HL-60 (cell line): Measurements from ENCODE around the gene PWWP2B.

Source experiments
- POLR2AphosphoS5 ChIP-seq: IDR thresholded peaks from 2 replicates; pipeline ENCODE4 v1.6.1; 2012; ENCODE audit warnings: low read depth
- TF ChIP-seq, protein P1 (sequence below): IDR thresholded peaks from one replicate; pipeline ENCODE4 v1.5.1; 2011; ENCODE audit warnings: low read length, control low read depth, inconsistent platforms; ENCODE audit not compliant: insufficient read depth
- TF ChIP-seq, protein P2 (sequence below): IDR thresholded peaks from 2 replicates; pipeline ENCODE4 v1.6.1; 2012; ENCODE audit warnings: low read depth; ENCODE audit not compliant: insufficient replicate concordance

DNA sequence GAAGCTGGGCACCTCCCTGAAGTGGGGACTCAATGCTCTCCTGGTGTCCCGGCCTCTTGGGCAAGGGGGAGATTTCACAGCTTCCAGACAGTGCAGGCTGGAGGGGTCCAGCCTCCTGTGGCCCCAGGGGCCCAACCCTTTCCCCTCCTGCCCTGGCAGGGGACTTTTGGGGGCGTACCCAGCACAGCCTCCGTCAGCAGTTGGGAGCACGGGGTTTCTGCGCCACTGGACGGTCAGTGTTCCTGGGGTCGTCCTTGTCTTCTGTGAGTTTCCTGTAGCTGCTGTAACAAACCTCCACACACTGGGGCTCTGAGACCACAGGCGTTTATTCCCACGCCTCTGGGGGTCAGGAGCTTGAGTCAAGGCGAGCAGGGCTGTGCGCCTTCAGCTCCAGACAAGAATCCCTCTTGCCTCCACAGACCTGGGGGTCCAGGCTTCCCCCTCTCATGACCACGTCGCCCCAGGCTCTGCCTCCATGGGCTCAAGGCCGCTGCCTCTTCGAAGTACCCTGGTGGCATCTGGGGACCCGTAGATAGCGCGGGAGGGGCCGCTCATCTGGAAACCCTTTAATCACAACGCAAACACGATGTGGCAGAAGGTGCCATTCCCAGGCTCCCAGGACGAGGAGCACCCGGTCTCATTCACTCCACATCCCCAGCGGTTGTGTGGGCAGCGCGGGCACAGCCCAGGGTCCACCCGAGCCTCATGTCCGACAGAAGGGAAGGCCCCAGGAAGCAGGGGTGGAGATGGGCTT lies 14.0 kb downstream of the PWWP2B start:
- TF ChIP-seq, protein P1, sequence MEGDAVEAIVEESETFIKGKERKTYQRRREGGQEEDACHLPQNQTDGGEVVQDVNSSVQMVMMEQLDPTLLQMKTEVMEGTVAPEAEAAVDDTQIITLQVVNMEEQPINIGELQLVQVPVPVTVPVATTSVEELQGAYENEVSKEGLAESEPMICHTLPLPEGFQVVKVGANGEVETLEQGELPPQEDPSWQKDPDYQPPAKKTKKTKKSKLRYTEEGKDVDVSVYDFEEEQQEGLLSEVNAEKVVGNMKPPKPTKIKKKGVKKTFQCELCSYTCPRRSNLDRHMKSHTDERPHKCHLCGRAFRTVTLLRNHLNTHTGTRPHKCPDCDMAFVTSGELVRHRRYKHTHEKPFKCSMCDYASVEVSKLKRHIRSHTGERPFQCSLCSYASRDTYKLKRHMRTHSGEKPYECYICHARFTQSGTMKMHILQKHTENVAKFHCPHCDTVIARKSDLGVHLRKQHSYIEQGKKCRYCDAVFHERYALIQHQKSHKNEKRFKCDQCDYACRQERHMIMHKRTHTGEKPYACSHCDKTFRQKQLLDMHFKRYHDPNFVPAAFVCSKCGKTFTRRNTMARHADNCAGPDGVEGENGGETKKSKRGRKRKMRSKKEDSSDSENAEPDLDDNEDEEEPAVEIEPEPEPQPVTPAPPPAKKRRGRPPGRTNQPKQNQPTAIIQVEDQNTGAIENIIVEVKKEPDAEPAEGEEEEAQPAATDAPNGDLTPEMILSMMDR = no peak
- TF ChIP-seq, protein P2, sequence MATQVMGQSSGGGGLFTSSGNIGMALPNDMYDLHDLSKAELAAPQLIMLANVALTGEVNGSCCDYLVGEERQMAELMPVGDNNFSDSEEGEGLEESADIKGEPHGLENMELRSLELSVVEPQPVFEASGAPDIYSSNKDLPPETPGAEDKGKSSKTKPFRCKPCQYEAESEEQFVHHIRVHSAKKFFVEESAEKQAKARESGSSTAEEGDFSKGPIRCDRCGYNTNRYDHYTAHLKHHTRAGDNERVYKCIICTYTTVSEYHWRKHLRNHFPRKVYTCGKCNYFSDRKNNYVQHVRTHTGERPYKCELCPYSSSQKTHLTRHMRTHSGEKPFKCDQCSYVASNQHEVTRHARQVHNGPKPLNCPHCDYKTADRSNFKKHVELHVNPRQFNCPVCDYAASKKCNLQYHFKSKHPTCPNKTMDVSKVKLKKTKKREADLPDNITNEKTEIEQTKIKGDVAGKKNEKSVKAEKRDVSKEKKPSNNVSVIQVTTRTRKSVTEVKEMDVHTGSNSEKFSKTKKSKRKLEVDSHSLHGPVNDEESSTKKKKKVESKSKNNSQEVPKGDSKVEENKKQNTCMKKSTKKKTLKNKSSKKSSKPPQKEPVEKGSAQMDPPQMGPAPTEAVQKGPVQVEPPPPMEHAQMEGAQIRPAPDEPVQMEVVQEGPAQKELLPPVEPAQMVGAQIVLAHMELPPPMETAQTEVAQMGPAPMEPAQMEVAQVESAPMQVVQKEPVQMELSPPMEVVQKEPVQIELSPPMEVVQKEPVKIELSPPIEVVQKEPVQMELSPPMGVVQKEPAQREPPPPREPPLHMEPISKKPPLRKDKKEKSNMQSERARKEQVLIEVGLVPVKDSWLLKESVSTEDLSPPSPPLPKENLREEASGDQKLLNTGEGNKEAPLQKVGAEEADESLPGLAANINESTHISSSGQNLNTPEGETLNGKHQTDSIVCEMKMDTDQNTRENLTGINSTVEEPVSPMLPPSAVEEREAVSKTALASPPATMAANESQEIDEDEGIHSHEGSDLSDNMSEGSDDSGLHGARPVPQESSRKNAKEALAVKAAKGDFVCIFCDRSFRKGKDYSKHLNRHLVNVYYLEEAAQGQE = no peak
- no peak for TF ChIP-seq POLR2AphosphoS5
